HepG2 (cell line): ENCODE measurements around the gene ATP5F1E. TPM values are rescaled to one million over a fixed set of nuclear protein-coding genes. Genes with fewer than 3 reads are reported as not detected.

ENCODE experiments used
- ELF3 ChIP-seq: IDR thresholded peaks from 2 replicates; pipeline ENCODE4 v1.6.1; 2016; ENCODE audit warnings: missing genetic modification reagents, missing compliant biosample characterization
- HNF1A ChIP-seq, 2 experiments: sonication (generic) in 1 of 2; formaldehyde crosslinking in 1 of 2; IDR thresholded peaks; 2 replicates each; pipeline versions ENCODE4 v1.4.0 to v1.6.1; 2016 to 2020; ENCODE audit warnings: borderline replicate concordance in 1 of 2, low read depth in 1 of 2, mild to moderate bottlenecking in 1 of 2, missing genetic modification reagents in 1 of 2
- PAXIP1 ChIP-seq: sonication (generic); formaldehyde crosslinking; conservative IDR thresholded peaks from 2 replicates; pipeline ENCODE4 v1.4.0; 2020; ENCODE audit warnings: mild to moderate bottlenecking, missing genetic modification reagents, moderate library complexity
- PLRG1 ChIP-seq: fragments of 450-650 bp; conservative IDR thresholded peaks from 2 replicates; pipeline ENCODE4 v1.6.1; 2016
- SOX13 ChIP-seq, 3 experiments: fragments of 450-650 bp in 1 of 3; sonication (generic) in 1 of 3; formaldehyde crosslinking in 1 of 3; IDR thresholded peaks in 2 of 3; conservative IDR thresholded peaks in 1 of 3; 2 replicates each; pipeline versions ENCODE4 v1.5.0 to v1.6.1; 2016 to 2020; ENCODE audit warnings: antibody characterized with exemption in 1 of 3, mild to moderate bottlenecking in 1 of 3, missing compliant biosample characterization in 1 of 3, missing genetic modification reagents in 1 of 3, moderate library complexity in 1 of 3
- SP140L ChIP-seq: sonication (generic); formaldehyde crosslinking; IDR thresholded peaks from 2 replicates; pipeline ENCODE4 v1.4.0; 2020; ENCODE audit warnings: missing genetic modification reagents, borderline replicate concordance
- ZBTB14 ChIP-seq: sonication (generic); formaldehyde crosslinking; IDR thresholded peaks from 2 replicates; pipeline ENCODE4 v1.4.0; 2020; ENCODE audit warnings: missing genetic modification reagents
- ZNF580 ChIP-seq: IDR thresholded peaks from 2 replicates; pipeline ENCODE4 v1.6.1; 2016; ENCODE audit warnings: low read depth, borderline replicate concordance
- ZNF678 ChIP-seq: sonication (generic); formaldehyde crosslinking; IDR thresholded peaks from 2 replicates; pipeline ENCODE4 v1.4.0; 2020; ENCODE audit warnings: mild to moderate bottlenecking, missing genetic modification reagents
- ZSCAN20 ChIP-seq: sonication (generic); formaldehyde crosslinking; IDR thresholded peaks from 2 replicates; pipeline ENCODE4 v1.4.0; 2020; ENCODE audit warnings: missing genetic modification reagents, mild to moderate bottlenecking, borderline replicate concordance
- polyA plus RNA-seq, 8 experiments: library from polyadenylated mRNA; depleted of rRNA in 3 of 8; stranded (reverse) in 7 of 8; unstranded in 1 of 8; fragments of >200 nt; fragmentation: Illumina TruSeq in 4 of 8; extraction: Trizol in 4 of 8; gene quantifications; 2 replicates each; pipeline versions ENCODE4 v1.2.1 to v1.2.3, GENCODE V29; 2011 to 2016; ENCODE audit warnings: low read depth in 4 of 8, missing spikeins in 1 of 8, mixed read lengths in 1 of 8; ENCODE audit not compliant: insufficient read depth in 1 of 8
- total RNA-seq, 5 experiments: library from RNA; depleted of rRNA; stranded (reverse); fragments of >200 nt; fragmentation: Illumina TruSeq; extraction: Trizol; gene quantifications; 2 replicates each; pipeline ENCODE4 v1.2.3, GENCODE V29; 2016; ENCODE audit warnings: low read depth in 1 of 5

ATP5F1E gene
- total and polyA plus RNA-seq, 2 of the 13 experiments (the other 11 are each of a cell fraction or from before 2014, with no cell fraction given): 121 to 134 TPM

GRCh38 chr20:58995461-58996225, 36.5 kb downstream of the ATP5F1E start (continued):
- 0 out of 2 replicates have a peak, but pooled peaks have one; percentile 12 for TF ChIP-seq ZNF580 (CRISPR knock-in tag)
- TF ChIP-seq PLRG1: no peak
- TF ChIP-seq SP140L: 0 out of 2 replicates have a peak, but pooled peaks have one; percentile 35
- TF ChIP-seq HNF1A (IDR thresholded peaks at IDR 0.05; ENCODE audit: low read depth): peak; percentile 98
- TF ChIP-seq HNF1A (CRISPR knock-in tag; IDR thresholded peaks at IDR 0.05; ENCODE audit: borderline replicate concordance): peak; percentile 98
- no peak for TF ChIP-seq SOX13 (IDR thresholded peaks at IDR 0.05)
- peak in 1 of 2 experiments; percentile 63; a peak in 1 of 4 replicates for TF ChIP-seq SOX13 (CRISPR knock-in tag; conservative IDR thresholded peaks at IDR 0.05 in 1 of 2, IDR thresholded peaks at IDR 0.05 in 1 of 2)
- TF ChIP-seq ELF3 (CRISPR knock-in tag): peak; percentile 58; the same call in 1 of the 2 replicates
- 0 out of 2 replicates have a peak, but pooled peaks have one; percentile 33 for TF ChIP-seq ZBTB14 (CRISPR knock-in tag)
- TF ChIP-seq PAXIP1: peak; percentile 94
- no peak for TF ChIP-seq ZSCAN20 (CRISPR knock-in tag)
- TF ChIP-seq ZNF678 (CRISPR knock-in tag): no peak
